ENCODE measurements around the gene NPPA.
A peak's percentile ranks its signal among the peaks of the same experiment; 100 is the strongest.
"Not testable (repeated sequence)": the region's sequence is repeated elsewhere in the genome, so short reads cannot be mapped to it uniquely, and the experiment has no call there.

NPPA gene

GRCh38 chr1:11847667-11848372 is at the start of gene NPPA:
TSS of gene NPPA (minus strand) at chr1:11847783. CDS start at chr1:11847684, 99 bp downstream.
- DNase-seq (ENCODE audit: low read depth): no peak

- not testable (repeated sequence) for DNase-seq (ENCODE audit: low read depth)
Observed at GRCh38 chr1:11894501-11894900, 46.9 kb upstream of the NPPA start.

- peak; percentile 63 for DNase-seq (ENCODE audit: low read depth)
Observed at GRCh38 chr1:11893907-11894251, 46.3 kb upstream of the NPPA start.

GRCh38 chr1:11891433-11892186 is 44.0 kb upstream of the NPPA start:
- DNase-seq (ENCODE audit: low read depth): no peak

- DNase-seq (ENCODE audit: low read depth): no peak
Observed at GRCh38 chr1:11888877-11889208, 41.3 kb upstream of the NPPA start.

- no peak for DNase-seq (ENCODE audit: low read depth)
Observed at GRCh38 chr1:11888206-11888876, 40.8 kb upstream of the NPPA start.

GRCh38 chr1:11887666-11888007 is 40.1 kb upstream of the NPPA start:
- DNase-seq (ENCODE audit: low read depth): no peak

GRCh38 chr1:11886986-11887665 is 39.5 kb upstream of the NPPA start:
- DNase-seq (ENCODE audit: low read depth): no peak

GRCh38 chr1:11885916-11886315 is 38.3 kb upstream of the NPPA start:
- DNase-seq (ENCODE audit: low read depth): no peak

GRCh38 chr1:11882814-11883538 is 35.4 kb upstream of the NPPA start:
- no peak for DNase-seq (ENCODE audit: low read depth)

- no peak for DNase-seq (ENCODE audit: low read depth)
Observed at GRCh38 chr1:11881749-11882441, 34.3 kb upstream of the NPPA start.

- no peak for DNase-seq (ENCODE audit: low read depth)
Observed at GRCh38 chr1:11880911-11881748, 33.5 kb upstream of the NPPA start.

- DNase-seq (ENCODE audit: low read depth): no peak
Observed at GRCh38 chr1:11880181-11880575, 32.6 kb upstream of the NPPA start.

- DNase-seq (ENCODE audit: low read depth): no peak
Observed at GRCh38 chr1:11879311-11880180, 32.0 kb upstream of the NPPA start.

GRCh38 chr1:11878891-11879190 is 31.3 kb upstream of the NPPA start:
- DNase-seq (ENCODE audit: low read depth): no peak

- no peak for DNase-seq (ENCODE audit: low read depth)
Observed at GRCh38 chr1:11878081-11878890, 30.7 kb upstream of the NPPA start.

GRCh38 chr1:11877074-11877473 is 29.5 kb upstream of the NPPA start:
- no peak for DNase-seq (ENCODE audit: low read depth)

- no peak for DNase-seq (ENCODE audit: low read depth)
Observed at GRCh38 chr1:11875094-11875493, 27.5 kb upstream of the NPPA start.

GRCh38 chr1:11874624-11875023 is 27.0 kb upstream of the NPPA start:
- DNase-seq (ENCODE audit: low read depth): no peak

Measured in activated T-cell treated with anti-CD3 and anti-CD28 coated beads for 24 hours (primary cell).